ENCODE measurements around the gene PCDHGA2. TPM values are rescaled to one million over a fixed set of nuclear protein-coding genes. Genes with fewer than 3 reads are reported as not detected.
"Not testable (repeated sequence)": the region's sequence is repeated elsewhere in the genome, so short reads cannot be mapped to it uniquely, and the experiment has no call there.

PCDHGA2 gene
- total and polyA plus RNA-seq, 4 donors: 0.23 to 0.46 (median 0.34) TPM

- Histone ChIP-seq H3K9ac (ENCODE audit: low read depth in 1 of 2, low read length in 2 of 2) (no peak overlapping the region), H3K9me3 (ENCODE audit: control insufficient read depth in 4 of 4, low read length in 3 of 4) (peaks cover 21 to 68% (median 33%) of the 10 kb centered on the region in 4 donors), H3K27me3 (ENCODE audit: control insufficient read depth in 4 of 4, insufficient read depth in 4 of 4, low read length in 3 of 4) (peaks cover 0 to 7% (median 0%) of the 10 kb centered on the region in 4 donors), H3K4me3 (ENCODE audit: low read depth in 1 of 3, low read length in 3 of 3) (peak overlapping the region in 2 of 3 donors; percentile 12 to 63), H3K36me3 (ENCODE audit: control insufficient read depth in 4 of 4, insufficient read depth in 3 of 4, low read depth in 1 of 4, low read length in 3 of 4) (no peaks in the 10 kb centered on the region), H3K4me1 (ENCODE audit: control insufficient read depth in 4 of 4, insufficient read depth in 4 of 4, low read length in 3 of 4) (peaks cover 0 to 2% (median 0%) of the 10 kb centered on the region in 4 donors), H3K27ac (ENCODE audit: low read depth in 1 of 2, low read length in 2 of 2) (no peak overlapping the region)
- 33% methylated on average over 21 of the region's 21 CpGs for WGBS
- no peak for DNase-seq (ENCODE audit: low spot score)
- TF ChIP-seq GABPA (IDR thresholded peaks at IDR 0.05 in 1 of 2, conservative IDR thresholded peaks at IDR 0.05 in 1 of 2) (no peak), SP1 (IDR thresholded peaks at IDR 0.05) (no peak), FOXA2 (IDR thresholded peaks at IDR 0.05) (no peak)
Measured at GRCh38 chr5:141383345-141383744, 44.8 kb downstream of the PCDHGA2 start.

GRCh38 chr5:141384471-141385267 is 46.1 kb downstream of the PCDHGA2 start:
- Histone ChIP-seq H3K9ac (ENCODE audit: low read depth in 1 of 2, low read length in 2 of 2) (no peak overlapping the region), H3K4me1 (ENCODE audit: control insufficient read depth in 4 of 4, insufficient read depth in 4 of 4, low read length in 3 of 4) (peaks cover 0 to 4% (median 0%) of the 10 kb centered on the region in 4 donors), H3K27ac (ENCODE audit: low read depth in 1 of 2, low read length in 2 of 2) (no peak overlapping the region), H3K27me3 (ENCODE audit: control insufficient read depth in 4 of 4, insufficient read depth in 4 of 4, low read length in 3 of 4) (peaks cover 0 to 10% (median 0%) of the 10 kb centered on the region in 4 donors), H3K4me3 (ENCODE audit: low read depth in 1 of 3, low read length in 3 of 3) (peak overlapping the region in 1 of 3 donors; percentile 3), H3K9me3 (ENCODE audit: control insufficient read depth in 4 of 4, low read length in 3 of 4) (peaks cover 32 to 77% (median 42%) of the 10 kb centered on the region in 4 donors), H3K36me3 (ENCODE audit: control insufficient read depth in 4 of 4, insufficient read depth in 3 of 4, low read depth in 1 of 4, low read length in 3 of 4) (no peaks in the 10 kb centered on the region)
- TF ChIP-seq ATF3 (IDR thresholded peaks at IDR 0.05) (no peak), JUND (IDR thresholded peaks at IDR 0.05) (no peak), RXRA (IDR thresholded peaks at IDR 0.05) (no peak), TAF1 (conservative IDR thresholded peaks at IDR 0.05) (no peak), FOXA2 (IDR thresholded peaks at IDR 0.05) (no peak), MAX (IDR thresholded peaks at IDR 0.05) (no peak), FOXA1 (IDR thresholded peaks at IDR 0.05) (no peak), CTCF (IDR thresholded peaks at IDR 0.05; ENCODE audit: low read depth, low read length, missing input control) (no peak)
- 40% methylated on average over 43 of the region's 43 CpGs for WGBS
- no peak for DNase-seq (ENCODE audit: low spot score)

- not testable (repeated sequence) for H3K27ac ChIP-seq (ENCODE audit: low read depth in 1 of 2, low read length in 2 of 2); H3K4me1 ChIP-seq (ENCODE audit: control insufficient read depth in 4 of 4, insufficient read depth in 4 of 4, low read length in 3 of 4); H3K27me3 ChIP-seq (ENCODE audit: control insufficient read depth in 4 of 4, insufficient read depth in 4 of 4, low read length in 3 of 4); DNase-seq (ENCODE audit: low spot score); H3K9ac ChIP-seq (ENCODE audit: low read depth in 1 of 2, low read length in 2 of 2); H3K36me3 ChIP-seq (ENCODE audit: control insufficient read depth in 4 of 4, insufficient read depth in 3 of 4, low read depth in 1 of 4, low read length in 3 of 4)
- Histone ChIP-seq H3K9me3 (ENCODE audit: control insufficient read depth in 4 of 4, low read length in 3 of 4) (peaks cover 37 to 88% (median 43%) of the 10 kb centered on the region in 4 donors), H3K4me3 (ENCODE audit: low read depth in 1 of 3, low read length in 3 of 3) (peak within 1 kb of the TSS; percentile 40 to 50 (median 48))
- peak; percentile 39 for TF ChIP-seq CTCF (IDR thresholded peaks at IDR 0.05; ENCODE audit: low read depth, low read length, missing input control)
- peak; percentile 47 to 62 for TF ChIP-seq RAD21 (IDR thresholded peaks at IDR 0.05)
- 16% methylated on average over 22 of the region's 40 CpGs for WGBS
Measured at GRCh38 chr5:141387557-141388311, 49.2 kb downstream of the PCDHGA2 start, which contains the start of gene PCDHGB4. Gene PCDHGB4, plus strand, starts transcription at chr5:141387698. Its CDS starts 187 bp downstream, at chr5:141387885.
